Measurements from ENCODE around the gene GMPPA. TPM values are rescaled to one million over a fixed set of nuclear protein-coding genes. Genes with fewer than 3 reads are reported as not detected.

Gene GMPPA
- total and polyA plus RNA-seq, 9 of the 15 experiments (the other 6 are each of a cell fraction or from before 2014, with no cell fraction given), result 7.0 to 101 (median 66.7) TPM

GRCh38 chr2:219497495-219498279 lies 1.0 kb upstream of the GMPPA start (continued):
- TF ChIP-seq PHF21A (IDR thresholded peaks at IDR 0.05; ENCODE audit: borderline replicate concordance, low read depth) (peak; percentile 62; the same call in 1 of the 2 replicates), ASH1L (IDR thresholded peaks at IDR 0.05; ENCODE audit: borderline replicate concordance, low read depth, partially characterized antibody) (no peak), NFIX (CRISPR knock-in tag; IDR thresholded peaks at IDR 0.05; ENCODE audit: low read depth) (no peak), E2F1 (CRISPR knock-in tag; IDR thresholded peaks at IDR 0.05) (no peak), SRSF9 (IDR thresholded peaks at IDR 0.05; ENCODE audit: borderline replicate concordance, low read depth, low read length) (no peak), PHF8 (IDR thresholded peaks at IDR 0.05; ENCODE audit: borderline replicate concordance, low read length) (peak; percentile 56; the same call in 1 of the 2 replicates), ATF6 (CRISPR knock-in tag; IDR thresholded peaks at IDR 0.05) (0 out of 2 replicates have a peak, but pooled peaks have one; percentile 46), IFI16 (CRISPR knock-in tag; IDR thresholded peaks at IDR 0.05) (no peak), ZEB2 (IDR thresholded peaks at IDR 0.05) (no peak), HLTF (IDR thresholded peaks at IDR 0.05) (no peak), PTTG1 (tag; IDR thresholded peaks at IDR 0.05; ENCODE audit: low read depth) (no peak), L3MBTL2 (IDR thresholded peaks at IDR 0.05) (peak; percentile 83), CBFB (CRISPR knock-in tag; IDR thresholded peaks at IDR 0.05) (0 out of 2 replicates have a peak, but pooled peaks have one; percentile 16), ESRRB (CRISPR knock-in tag; IDR thresholded peaks at IDR 0.05; ENCODE audit: borderline replicate concordance) (no peak), NEUROD1 (IDR thresholded peaks at IDR 0.05; ENCODE audit: borderline replicate concordance, low read depth, low read length, partially characterized antibody) (no peak), ZBTB2 (IDR thresholded peaks at IDR 0.05) (peak; percentile 49; the same call in 1 of the 2 replicates), NUFIP1 (IDR thresholded peaks at IDR 0.05; ENCODE audit: partially characterized antibody) (no peak), POU5F1 (IDR thresholded peaks at IDR 0.05; ENCODE audit: borderline replicate concordance, low read depth, low read length, partially characterized antibody) (no peak), KLF6 (CRISPR knock-in tag; IDR thresholded peaks at IDR 0.05; ENCODE audit: borderline replicate concordance) (no peak), ZNF23 (CRISPR knock-in tag; IDR thresholded peaks at IDR 0.05) (no peak), TBL1XR1 (IDR thresholded peaks at IDR 0.05; ENCODE audit: low read length in 2 of 2) (no peak), PURB (CRISPR knock-in tag; IDR thresholded peaks at IDR 0.05; ENCODE audit: low read depth) (no peak), OTX1 (CRISPR knock-in tag; IDR thresholded peaks at IDR 0.05) (no peak), STAT5B (CRISPR knock-in tag; IDR thresholded peaks at IDR 0.05) (no peak), ZBTB7A (IDR thresholded peaks at IDR 0.05; ENCODE audit: borderline replicate concordance, control insufficient read depth, low read depth, low read length) (no peak)

All from K562 (cell line).